RWPE1 (cell line): ENCODE measurements around the gene FGF14.

Experiments used
- CTCF ChIA-PET: fragments of 350-600 bp; sonication (Branson Sonifier 250); formaldehyde crosslinking; extraction: SDS; loops from one replicate; lab custom pipeline; 2021; lab: Yijun Ruan, JAX
- POLR2A ChIA-PET: fragments of 400-600 bp; formaldehyde crosslinking; extraction: SDS; loops from one replicate; lab custom pipeline; 2020; ENCODE audit warnings: antibody characterized with exemption; ENCODE audit not compliant: low non-redundant PET; lab: Yijun Ruan, JAX
- DNase-seq: peaks from one replicate; pipeline ENCODE4 v3.0.0; 2012; ENCODE audit warnings: low spot score
- H3K27ac ChIP-seq: fragments of 450-650 bp; 2 replicates; pipeline ENCODE4 v1.5.1; 2017
- TF ChIP-seq, protein P1 (sequence below): fragments of 450-650 bp; conservative IDR thresholded peaks from 2 replicates; pipeline ENCODE4 v1.5.1; 2017; ENCODE audit warnings: low read depth, mild to moderate bottlenecking

The FGF14 gene

GRCh38 chr13:102172406-102172805 lies 229.4 kb downstream of the FGF14 start:
- DNase-seq, result no peak
- ChIA-PET CTCF (no interaction called here), POLR2A (no interaction called here)
- TF ChIP-seq, protein P1, sequence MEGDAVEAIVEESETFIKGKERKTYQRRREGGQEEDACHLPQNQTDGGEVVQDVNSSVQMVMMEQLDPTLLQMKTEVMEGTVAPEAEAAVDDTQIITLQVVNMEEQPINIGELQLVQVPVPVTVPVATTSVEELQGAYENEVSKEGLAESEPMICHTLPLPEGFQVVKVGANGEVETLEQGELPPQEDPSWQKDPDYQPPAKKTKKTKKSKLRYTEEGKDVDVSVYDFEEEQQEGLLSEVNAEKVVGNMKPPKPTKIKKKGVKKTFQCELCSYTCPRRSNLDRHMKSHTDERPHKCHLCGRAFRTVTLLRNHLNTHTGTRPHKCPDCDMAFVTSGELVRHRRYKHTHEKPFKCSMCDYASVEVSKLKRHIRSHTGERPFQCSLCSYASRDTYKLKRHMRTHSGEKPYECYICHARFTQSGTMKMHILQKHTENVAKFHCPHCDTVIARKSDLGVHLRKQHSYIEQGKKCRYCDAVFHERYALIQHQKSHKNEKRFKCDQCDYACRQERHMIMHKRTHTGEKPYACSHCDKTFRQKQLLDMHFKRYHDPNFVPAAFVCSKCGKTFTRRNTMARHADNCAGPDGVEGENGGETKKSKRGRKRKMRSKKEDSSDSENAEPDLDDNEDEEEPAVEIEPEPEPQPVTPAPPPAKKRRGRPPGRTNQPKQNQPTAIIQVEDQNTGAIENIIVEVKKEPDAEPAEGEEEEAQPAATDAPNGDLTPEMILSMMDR, result no peak
- H3K27ac ChIP-seq, result no peak overlapping the region

DNA sequence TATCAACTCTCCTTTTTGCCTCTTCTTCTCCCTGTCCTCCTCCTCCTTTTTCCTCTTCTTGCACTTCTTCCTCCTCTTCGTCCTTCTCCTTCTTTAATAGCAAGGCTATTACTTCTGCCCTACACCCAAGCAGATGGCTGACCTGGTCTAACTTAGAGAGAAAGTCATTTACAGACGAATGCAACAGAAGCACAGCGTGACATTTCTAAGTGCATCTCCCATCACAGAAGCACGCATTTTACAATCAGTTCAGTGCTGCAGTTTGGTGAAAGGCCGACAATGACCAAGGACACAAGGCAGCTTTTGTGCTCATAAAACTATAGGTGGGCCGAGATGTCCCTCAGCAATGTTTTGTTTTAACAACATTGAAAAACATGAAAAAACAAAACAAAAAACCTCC lies 231.5 kb downstream of the FGF14 start:
- ChIA-PET CTCF (no interaction called here), POLR2A (no interaction called here)
- TF ChIP-seq, protein P1, result no peak
- DNase-seq, result no peak
- no peak overlapping the region for H3K27ac ChIP-seq

DNA sequence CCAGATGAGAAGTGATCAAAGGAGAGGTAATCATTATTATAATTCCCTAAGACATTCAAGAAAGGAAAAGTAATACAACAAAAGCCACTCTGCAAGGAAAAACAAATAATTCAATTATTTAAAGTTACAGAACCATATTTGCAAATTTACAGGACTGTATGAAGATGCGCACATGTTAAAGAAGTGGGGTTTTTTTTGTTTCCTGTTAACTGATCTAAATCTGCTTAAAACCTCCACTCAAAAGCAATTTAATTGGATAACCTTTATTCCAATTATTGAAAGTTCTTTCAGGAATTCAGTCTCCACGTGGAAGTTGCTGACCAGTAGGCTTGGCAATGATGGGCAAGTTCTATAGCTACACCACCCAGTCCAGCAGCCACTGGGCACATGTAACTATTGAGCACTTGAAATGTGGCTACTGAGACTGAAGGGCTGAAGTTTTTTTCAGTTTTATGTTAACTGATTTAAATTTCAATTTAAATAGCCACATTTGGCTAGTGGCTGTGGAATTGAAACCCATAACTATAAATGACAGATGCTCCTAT lies 232.3 kb downstream of the FGF14 start:
- POLR2A ChIA-PET, result no interaction called here
- H3K27ac ChIP-seq, result no peak overlapping the region
- no peak for DNase-seq
- CTCF ChIA-PET, result interaction anchor here (0.8 kb wide), 1 partner anchor 89 kb away, joined by 5 read pairs; no protein-coding TSS in a partner anchor
- TF ChIP-seq, protein P1, result no peak

- POLR2A ChIA-PET, result no interaction called here
- no peak overlapping the region for H3K27ac ChIP-seq
- CTCF ChIA-PET, result interaction anchor here (3.4 kb wide), 1 partner anchor 11 kb away, joined by 12 read pairs; no protein-coding TSS in a partner anchor
- TF ChIP-seq, protein P1, result no peak
- DNase-seq, result no peak
These were observed 249.1 kb downstream of the FGF14 start for GRCh38 chr13:102152790-102153189.

DNA sequence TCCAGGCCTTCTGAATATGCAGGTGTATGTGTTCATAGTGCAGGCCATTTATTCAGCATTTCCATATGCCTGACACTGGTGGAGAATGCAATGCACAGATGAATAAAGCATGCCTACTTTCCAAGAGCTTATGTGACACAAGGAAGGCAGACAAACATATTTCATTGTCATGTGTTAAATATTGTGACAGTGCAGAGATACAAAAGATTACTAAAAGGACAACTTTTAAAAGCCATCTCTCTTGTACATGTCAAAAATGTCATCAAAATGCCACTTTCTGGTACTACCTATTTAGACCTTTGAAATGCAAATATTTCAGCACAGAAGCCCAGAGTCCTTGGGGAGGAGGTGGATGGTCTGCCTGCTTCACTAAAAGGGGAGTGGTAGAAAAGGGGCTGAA lies 254.5 kb downstream of the FGF14 start:
- DNase-seq, result no peak
- TF ChIP-seq, protein P1, result no peak
- CTCF ChIA-PET, result no interaction called here
- POLR2A ChIA-PET, result no interaction called here
- H3K27ac ChIP-seq, result no peak overlapping the region

- DNase-seq, result no peak
- ChIA-PET POLR2A (no interaction called here), CTCF (no interaction called here)
- TF ChIP-seq, protein P1, result no peak
- no peak overlapping the region for H3K27ac ChIP-seq
These were observed 256.1 kb downstream of the FGF14 start for GRCh38 chr13:102145750-102146149.

GRCh38 chr13:102142473-102142826 lies 259.4 kb downstream of the FGF14 start:
- CTCF ChIA-PET, result interaction anchor here (0.6 to 2.0 kb wide), 5 partner anchors 9 to 258 kb away, joined by 3 to 12 read pairs (median 5); no protein-coding TSS in a partner anchor
- POLR2A ChIA-PET, result no interaction called here

More at GRCh38 chr13:102142473-102142826, 259.4 kb downstream of the FGF14 start:
- TF ChIP-seq, protein P1, result no peak
- no peak overlapping the region for H3K27ac ChIP-seq
- no peak for DNase-seq
